ENCODE measurements around the gene EBI3. TPM values are rescaled to one million over a fixed set of nuclear protein-coding genes. Genes with fewer than 3 reads are reported as not detected.

The EBI3 gene
- total RNA-seq, 6 experiments from 2014 or later = 0.17 to 0.61 (median 0.37) TPM

DNA sequence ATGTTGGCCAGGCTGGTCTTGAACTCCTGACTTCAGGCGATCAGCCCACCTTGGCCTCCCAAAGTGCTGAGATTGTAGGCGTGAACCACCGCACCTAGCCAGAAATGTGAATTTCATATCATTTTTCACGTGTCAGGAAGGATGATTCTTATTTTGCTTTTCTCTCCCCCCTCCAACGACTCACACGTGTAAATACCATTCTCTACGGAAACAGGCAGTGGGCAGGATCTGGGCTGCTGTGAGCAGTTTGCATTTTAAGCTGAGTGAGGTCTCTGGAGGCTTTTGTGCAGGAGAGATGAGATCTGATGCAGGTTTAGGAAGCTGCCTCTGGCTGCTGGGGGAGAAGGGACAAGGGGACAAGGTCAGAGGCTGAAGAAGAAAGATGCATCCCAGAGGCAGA, 35.0 kb upstream of the EBI3 start:
- H3K27me3 Mint-ChIP-seq (ENCODE audit: insufficient read depth) = peaks cover 40% of the 10 kb centered on the region
- peaks cover 12% of the 10 kb centered on the region for H3K4me1 Mint-ChIP-seq (ENCODE audit: low read depth)

DNA sequence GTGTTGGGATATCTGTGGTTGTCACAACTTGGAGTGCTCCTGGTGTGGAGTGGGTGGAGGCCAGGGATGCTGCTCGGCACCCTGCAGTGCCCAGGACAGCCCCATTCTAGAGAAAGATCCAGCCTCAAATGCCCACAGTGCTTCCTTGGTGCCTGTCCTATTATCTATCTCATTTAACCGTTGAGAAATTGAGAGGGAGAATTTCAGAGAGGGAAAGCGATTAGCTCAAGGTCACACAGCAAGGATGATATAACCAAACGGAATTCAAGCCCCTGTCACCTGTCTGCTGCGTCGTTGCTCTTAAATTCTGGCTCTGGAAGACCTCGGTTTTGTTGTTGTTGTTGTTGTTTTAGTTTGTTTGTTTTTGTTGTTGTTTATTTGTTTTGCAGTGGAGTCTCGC, 33.3 kb upstream of the EBI3 start:
- Mint-ChIP-seq H3K4me1 (ENCODE audit: low read depth) (peaks cover 12% of the 10 kb centered on the region), H3K27me3 (ENCODE audit: insufficient read depth) (peaks cover 43% of the 10 kb centered on the region), H3K9me3 (peaks cover 6% of the 10 kb centered on the region), H3K27ac (no peak overlapping the region), H3K36me3 (ENCODE audit: low read depth) (peaks cover 9% of the 10 kb centered on the region; the same call in 1 of the 2 replicates), H3K4me3 (no peak overlapping the region)
- no peak for DNase-seq
- TF ChIP-seq, protein P1, sequence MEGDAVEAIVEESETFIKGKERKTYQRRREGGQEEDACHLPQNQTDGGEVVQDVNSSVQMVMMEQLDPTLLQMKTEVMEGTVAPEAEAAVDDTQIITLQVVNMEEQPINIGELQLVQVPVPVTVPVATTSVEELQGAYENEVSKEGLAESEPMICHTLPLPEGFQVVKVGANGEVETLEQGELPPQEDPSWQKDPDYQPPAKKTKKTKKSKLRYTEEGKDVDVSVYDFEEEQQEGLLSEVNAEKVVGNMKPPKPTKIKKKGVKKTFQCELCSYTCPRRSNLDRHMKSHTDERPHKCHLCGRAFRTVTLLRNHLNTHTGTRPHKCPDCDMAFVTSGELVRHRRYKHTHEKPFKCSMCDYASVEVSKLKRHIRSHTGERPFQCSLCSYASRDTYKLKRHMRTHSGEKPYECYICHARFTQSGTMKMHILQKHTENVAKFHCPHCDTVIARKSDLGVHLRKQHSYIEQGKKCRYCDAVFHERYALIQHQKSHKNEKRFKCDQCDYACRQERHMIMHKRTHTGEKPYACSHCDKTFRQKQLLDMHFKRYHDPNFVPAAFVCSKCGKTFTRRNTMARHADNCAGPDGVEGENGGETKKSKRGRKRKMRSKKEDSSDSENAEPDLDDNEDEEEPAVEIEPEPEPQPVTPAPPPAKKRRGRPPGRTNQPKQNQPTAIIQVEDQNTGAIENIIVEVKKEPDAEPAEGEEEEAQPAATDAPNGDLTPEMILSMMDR (IDR thresholded peaks at IDR 0.05) = no peak

More for the DNA sequence above, 35.0 kb upstream of the EBI3 start:
- Mint-ChIP-seq H3K36me3 (ENCODE audit: low read depth) (peaks cover 9% of the 10 kb centered on the region; the same call in 1 of the 2 replicates), H3K4me3 (no peak overlapping the region), H3K9me3 (peaks cover 6% of the 10 kb centered on the region), H3K27ac (no peak overlapping the region)
- no peak for DNase-seq
- TF ChIP-seq, protein P1 (IDR thresholded peaks at IDR 0.05) = no peak

DNA sequence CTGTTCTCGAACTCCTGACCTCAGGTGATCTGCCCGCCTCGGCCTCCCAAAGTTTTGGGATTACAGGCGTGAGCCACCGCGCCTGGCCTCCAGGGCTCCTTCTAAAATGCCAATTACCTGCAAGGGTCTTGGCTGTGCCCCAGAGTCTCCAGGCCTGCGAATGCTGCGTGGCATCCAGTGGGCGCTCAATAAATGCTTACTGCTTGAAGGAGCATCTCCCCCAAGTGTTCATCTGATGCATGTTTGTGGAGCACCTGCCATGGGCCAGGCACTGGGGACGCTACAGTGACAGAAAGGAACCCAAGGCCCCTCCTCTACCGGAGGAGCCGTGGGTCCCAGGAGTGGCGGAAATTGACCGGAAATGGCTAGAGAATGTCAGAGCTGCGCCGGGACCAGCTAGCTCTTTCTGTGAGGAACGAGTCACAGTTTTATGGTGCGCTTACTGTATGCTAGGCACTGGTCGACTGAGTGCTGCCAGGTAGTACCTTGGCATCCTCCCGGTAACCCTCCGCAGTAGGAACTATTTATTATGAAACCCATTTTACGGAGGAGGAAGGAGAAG, 32.7 kb upstream of the EBI3 start:
- peaks cover 12% of the 10 kb centered on the region for H3K4me1 Mint-ChIP-seq (ENCODE audit: low read depth)
- H3K4me3 Mint-ChIP-seq = no peak overlapping the region
- no peak overlapping the region for H3K27ac Mint-ChIP-seq
- no peak for DNase-seq
- TF ChIP-seq, protein P1 (IDR thresholded peaks at IDR 0.05) = no peak
- peaks cover 6% of the 10 kb centered on the region for H3K9me3 Mint-ChIP-seq
- peaks cover 44% of the 10 kb centered on the region for H3K27me3 Mint-ChIP-seq (ENCODE audit: insufficient read depth)
- H3K36me3 Mint-ChIP-seq (ENCODE audit: low read depth) = peaks cover 9% of the 10 kb centered on the region; the same call in 1 of the 2 replicates

DNA sequence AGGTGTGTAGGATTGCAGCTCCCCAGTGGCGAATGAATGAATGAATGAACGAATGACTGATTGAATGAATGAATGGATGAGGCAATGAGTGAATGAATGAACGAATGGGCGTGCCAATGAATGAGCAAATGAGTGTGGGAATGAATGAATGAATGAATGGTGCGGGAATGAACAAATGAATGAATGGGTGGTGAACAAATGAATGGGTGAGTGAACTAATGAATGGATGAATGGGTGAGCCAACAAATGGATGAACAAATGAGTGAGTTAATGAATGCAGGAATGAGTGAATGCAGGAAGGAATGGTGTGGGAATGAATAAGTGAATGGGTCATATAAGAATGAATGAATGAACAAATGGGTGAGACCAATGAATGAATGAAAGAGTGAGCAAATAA, 32.1 kb upstream of the EBI3 start:
- no peak for DNase-seq
- H3K4me3 Mint-ChIP-seq = no peak overlapping the region
- peaks cover 9% of the 10 kb centered on the region; the same call in 1 of the 2 replicates for H3K36me3 Mint-ChIP-seq (ENCODE audit: low read depth)
- H3K27me3 Mint-ChIP-seq (ENCODE audit: insufficient read depth) = peaks cover 44% of the 10 kb centered on the region
- peaks cover 12% of the 10 kb centered on the region for H3K4me1 Mint-ChIP-seq (ENCODE audit: low read depth)
- TF ChIP-seq, protein P1 (IDR thresholded peaks at IDR 0.05) = no peak
- no peak overlapping the region for H3K27ac Mint-ChIP-seq
- peaks cover 6% of the 10 kb centered on the region for H3K9me3 Mint-ChIP-seq

DNA sequence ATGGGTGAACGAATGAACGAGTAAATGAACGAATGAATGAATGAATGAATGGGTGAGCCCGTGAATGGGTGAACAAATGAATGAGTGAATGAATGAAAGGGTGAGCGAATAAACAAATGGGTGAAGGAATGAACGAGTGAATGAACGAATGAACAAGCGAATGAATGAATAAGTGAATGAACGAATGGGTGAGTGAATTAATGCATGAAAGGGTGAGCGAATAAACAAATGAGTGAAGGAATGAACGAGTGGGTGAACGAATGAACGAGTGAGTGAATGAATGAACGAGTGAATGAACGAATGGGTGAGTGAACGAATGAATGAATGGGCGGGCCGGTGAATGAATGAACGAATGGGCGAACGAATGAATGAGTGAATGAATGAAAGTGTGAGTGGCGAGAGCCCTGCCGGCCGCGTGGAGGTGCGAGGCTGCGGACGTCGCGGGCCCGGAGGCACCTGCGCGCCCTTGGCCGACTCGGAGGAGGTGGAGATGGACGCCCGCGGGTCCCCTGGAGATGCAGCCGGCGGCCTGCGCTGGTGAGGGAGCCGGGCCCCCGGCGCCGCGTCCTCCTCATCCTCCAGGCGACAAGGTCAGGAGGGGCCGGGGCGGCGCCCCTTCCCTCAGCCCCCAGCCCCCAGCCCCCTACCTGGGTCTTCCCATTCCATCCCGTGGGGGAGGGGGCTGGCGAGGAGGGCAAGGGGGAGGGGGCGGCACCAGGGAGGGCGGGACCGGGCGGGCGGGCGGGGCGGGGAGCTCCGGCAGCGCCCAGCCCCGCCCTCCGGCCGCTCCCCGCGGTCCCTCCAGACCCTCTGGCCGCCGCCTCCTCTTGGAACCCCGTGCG, 31.5 kb upstream of the EBI3 start:
- Mint-ChIP-seq H3K4me1 (ENCODE audit: low read depth) (peaks cover 12% of the 10 kb centered on the region), H3K9me3 (peaks cover 6% of the 10 kb centered on the region), H3K27me3 (ENCODE audit: insufficient read depth) (peaks cover 41% of the 10 kb centered on the region), H3K4me3 (no peak overlapping the region; the same call in 1 of the 2 replicates), H3K27ac (no peak overlapping the region), H3K36me3 (ENCODE audit: low read depth) (peaks cover 9% of the 10 kb centered on the region; the same call in 1 of the 2 replicates)
- DNase-seq = no peak
- TF ChIP-seq, protein P1 (IDR thresholded peaks at IDR 0.05) = no peak
